ENCODE measurements around the gene HDLBP. TPM values are rescaled to one million over a fixed set of nuclear protein-coding genes. Genes with fewer than 3 reads are reported as not detected.
A peak's percentile ranks its signal among the peaks of the same experiment; 100 is the strongest.
"Not testable (repeated sequence)": the region's sequence is repeated elsewhere in the genome, so short reads cannot be mapped to it uniquely, and the experiment has no call there.

HDLBP gene
- total RNA-seq, 1 donor from 2014 or later, result 159 TPM

DNA sequence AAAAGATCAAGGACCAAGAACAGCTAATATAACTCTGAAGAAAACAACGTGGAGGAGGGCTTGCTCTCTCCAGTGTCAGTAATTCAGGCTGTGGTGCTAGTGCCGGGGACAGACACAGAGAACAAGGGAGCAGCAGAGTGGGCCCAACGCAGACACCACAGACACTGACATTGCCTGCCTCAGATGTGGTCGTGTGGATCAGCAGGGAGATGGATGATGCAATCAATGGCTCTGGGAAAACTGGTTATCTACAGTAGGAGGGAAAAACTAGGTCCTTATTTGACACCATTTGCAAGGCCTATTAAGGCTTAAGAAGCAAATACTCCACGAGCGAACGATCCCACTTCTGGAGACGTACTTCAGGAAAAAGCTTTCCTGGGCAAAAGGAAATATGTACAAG is 36.1 kb downstream of the HDLBP start:
- no peak for FAIRE-seq

DNA sequence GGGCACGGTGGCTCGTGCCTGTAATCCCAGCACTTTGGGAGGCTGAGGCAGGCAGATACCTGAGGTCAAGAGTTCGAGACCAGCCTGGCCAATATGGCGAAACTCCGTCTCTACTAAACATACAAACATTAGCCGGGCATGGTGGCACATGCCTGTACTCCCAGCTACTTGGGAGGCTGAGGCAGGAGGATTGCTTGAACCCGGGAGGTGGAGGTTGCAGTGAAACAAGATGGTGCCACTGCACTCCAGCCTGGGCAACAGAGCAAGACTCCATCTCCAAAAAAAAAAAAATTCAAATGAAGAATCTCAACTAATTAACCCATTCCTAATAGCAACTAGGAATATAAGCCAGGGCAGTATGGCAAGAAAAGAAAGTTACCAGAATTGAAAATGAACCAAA is 37.2 kb downstream of the HDLBP start:
- FAIRE-seq, result not testable (repeated sequence)

More for the DNA sequence above, 36.1 kb downstream of the HDLBP start:
- no peak for DNase-seq (ENCODE audit: low spot score in 2 of 2)

GRCh38 chr2:241275910-241276309 is 39.6 kb downstream of the HDLBP start:
- FAIRE-seq, result no peak
- no peak for DNase-seq (ENCODE audit: low spot score in 2 of 2)

More for the DNA sequence above, 37.2 kb downstream of the HDLBP start:
- DNase-seq (ENCODE audit: low spot score in 2 of 2), result not testable (repeated sequence)

- DNase-seq (ENCODE audit: low spot score in 2 of 2) (no peak), FAIRE-seq (no peak)
Measured at GRCh38 chr2:241275504-241275903, 40.0 kb downstream of the HDLBP start.

DNA sequence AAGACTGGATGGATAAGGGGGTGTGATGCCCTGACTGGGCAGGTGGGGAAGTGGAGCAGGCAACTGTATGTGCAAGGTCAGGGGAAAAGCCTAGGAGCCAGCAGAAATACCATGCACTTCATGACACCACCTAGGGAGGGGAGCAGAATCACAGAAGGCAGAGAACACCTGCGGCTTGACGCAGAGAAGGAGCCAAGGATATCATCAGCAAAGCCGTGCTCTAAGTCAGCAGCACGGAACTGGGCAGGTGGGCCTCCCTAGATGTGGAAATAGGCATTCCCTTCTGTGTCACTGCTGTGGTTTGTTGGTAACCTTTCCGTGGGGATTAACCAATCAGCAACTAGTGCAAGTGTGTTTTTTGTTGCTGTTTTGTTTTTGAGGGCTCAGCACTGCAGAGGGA is 41.3 kb downstream of the HDLBP start:
- DNase-seq (ENCODE audit: low spot score in 2 of 2), result no peak
- no peak for FAIRE-seq

DNA sequence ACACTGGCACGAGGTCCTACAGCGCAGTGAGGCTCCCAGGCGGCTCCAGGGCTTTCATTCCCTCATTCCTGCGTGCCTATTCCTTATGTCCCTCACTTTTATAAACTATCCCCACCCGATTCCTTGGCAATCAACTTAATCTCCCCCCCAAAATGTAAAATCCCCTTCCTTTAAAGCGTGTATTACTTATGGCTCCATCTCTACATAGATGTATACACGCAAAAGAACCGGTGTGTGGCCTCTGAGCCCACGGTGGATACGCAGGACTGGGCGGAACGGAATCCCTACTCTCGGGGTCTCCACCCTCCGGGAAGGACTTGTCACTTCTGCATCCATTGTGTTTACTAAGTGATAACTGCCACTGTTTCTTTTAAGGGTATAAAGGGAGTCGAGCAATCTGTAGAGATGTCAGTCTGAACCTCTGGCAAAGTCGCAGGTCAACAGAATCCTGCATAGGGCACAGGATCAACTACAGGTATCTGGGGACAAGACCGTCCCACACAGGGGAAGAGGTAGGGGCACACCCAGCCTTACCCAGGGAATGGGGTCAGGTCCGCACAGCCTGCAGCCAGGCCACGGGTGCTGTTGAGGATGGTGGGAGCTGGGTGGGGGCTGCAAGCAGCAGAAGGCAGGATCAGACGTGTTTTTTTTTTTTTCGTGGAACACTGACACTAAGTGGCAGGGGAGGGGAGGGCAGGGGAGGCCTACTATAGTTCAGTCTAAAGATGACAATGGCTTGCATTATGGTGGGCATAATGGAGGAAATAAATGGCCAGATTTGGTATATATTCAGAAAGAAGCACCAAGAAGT is 42.1 kb downstream of the HDLBP start:
- no peak for DNase-seq (ENCODE audit: low spot score in 2 of 2)
- no peak for FAIRE-seq

DNA sequence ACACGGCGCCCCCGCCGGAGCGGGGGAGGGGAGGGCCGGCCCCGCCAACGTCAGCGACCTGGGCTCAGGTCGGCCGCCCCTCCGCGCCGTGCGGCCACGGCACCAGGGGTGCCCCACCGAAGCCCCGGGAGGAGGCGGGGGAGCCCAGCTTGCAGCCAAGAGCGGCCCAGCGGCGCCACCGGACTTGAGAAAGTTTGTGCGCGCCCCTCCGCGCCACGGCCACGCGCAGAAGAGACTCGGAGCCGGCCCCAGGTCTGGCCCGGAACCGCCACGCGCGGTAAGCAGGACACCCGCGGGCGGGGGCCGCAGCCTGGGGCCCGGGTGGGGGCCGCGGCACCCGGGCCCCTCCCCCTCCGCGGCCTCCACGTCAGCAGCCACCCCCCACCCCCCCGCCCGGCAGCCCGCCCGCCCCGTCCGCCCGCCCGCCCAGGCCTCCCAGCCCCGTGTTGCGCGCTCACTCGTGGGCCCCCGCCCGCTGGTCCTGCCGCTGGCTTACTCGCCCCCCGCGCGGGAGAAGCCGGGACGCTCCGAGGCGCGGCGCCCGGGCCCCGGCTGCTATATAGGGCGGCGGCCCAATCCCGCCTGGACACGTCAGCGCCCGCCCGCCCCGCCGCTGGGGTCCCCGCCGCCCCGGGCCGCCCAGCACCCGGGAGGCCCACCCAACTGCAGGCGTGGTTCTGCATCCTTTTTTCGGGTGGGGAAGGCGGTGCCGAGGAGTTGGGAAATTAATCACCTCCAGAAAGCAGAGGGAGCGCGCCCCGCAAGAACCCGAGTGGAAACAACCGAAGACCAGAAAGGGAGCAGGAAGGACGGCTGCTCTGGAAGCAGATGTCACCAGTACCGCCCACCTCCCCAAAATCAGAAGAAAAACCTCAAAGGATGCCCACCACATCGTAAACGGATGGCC is 42.9 kb downstream of the HDLBP start:
- FAIRE-seq (no peak), DNase-seq (ENCODE audit: low spot score in 2 of 2) (peak; percentile 75 to 79)

DNA sequence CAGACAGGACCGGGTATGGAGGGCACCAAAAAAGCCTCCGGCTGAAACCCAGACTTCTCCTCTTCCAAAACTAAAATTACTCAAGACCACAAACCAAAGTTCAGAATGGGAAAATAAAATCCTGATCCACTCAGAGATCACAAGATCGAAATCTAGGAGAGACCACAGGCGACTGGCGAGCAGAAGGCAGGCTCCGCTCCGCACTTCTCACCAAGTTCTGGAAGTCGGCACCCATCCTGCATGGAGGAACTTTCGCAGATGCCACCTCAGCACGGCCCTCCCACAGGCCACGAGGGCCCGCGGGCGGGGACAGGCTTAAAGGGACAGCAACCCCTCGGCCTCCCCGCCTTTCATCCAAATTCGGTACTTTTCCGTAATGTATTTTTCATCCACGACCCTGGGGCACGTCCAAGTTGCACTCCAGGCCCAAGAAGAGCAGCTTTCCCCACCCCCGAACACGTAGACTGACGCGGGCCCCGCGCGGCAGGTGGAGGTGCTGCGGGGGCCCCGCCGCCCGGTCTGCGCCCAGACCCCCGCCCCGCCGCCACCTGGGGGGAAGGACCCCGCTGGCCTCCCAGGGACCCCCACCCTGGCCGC is 43.7 kb downstream of the HDLBP start:
- DNase-seq (ENCODE audit: low spot score in 2 of 2) (peak; percentile 70 to 71), FAIRE-seq (no peak)

DNA sequence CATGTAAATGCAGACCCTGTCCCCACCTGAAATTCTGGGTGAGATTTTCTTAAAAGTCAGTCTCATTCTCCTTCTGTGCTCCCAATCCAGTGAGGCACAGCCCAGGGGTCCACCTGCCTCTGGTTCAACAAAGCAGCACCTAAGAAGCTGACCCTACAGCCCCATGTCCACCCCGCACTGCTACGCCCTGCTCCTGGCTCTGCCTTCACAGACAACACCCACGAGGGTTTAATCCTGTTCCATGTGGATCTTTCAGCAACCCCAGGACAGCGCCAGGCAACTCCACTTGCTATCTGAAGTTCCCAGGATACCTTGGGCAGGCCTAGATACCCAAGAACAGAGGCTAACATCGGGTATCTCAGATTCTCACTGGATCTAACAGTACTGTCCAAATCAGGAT is 44.9 kb downstream of the HDLBP start:
- FAIRE-seq (no peak), DNase-seq (ENCODE audit: low spot score in 2 of 2) (no peak)

- DNase-seq (ENCODE audit: low spot score in 2 of 2) (no peak), FAIRE-seq (no peak)
Measured at GRCh38 chr2:241269707-241270520, 45.6 kb downstream of the HDLBP start.

DNA sequence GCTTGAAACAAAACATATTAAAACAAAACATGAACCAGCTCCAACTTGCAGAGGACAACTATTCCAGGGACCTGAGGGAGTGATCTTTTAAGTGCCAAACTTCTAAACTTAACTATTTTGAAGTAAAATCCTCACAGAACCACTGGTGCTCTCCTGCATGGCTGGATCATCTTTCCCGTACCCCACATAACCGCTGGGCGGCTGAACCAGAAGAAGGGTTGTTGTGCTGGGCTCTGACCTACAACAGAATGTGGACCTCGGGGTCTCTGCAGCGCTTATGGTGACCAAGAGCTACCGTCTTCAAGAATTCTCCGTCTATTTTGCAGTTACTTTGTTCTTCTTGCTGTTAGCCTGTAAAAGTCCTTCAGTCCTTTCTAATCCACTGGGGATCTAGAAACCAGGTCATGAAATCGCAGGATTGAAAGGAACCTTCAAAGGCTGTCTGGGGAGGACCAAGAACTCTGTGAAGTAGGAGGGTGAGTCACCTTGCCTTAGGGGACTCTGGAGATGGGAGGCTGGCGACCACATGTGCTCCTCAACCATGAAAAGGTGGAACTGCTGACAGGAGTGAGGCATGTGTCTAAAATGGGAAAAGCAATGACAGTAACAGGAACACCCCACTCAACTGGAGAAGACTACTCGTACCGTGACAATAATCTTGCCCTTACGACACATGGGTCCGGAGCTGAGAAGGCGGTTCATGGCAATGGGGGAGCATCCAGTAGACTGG is 46.6 kb downstream of the HDLBP start:
- no peak for FAIRE-seq
- DNase-seq (ENCODE audit: low spot score in 2 of 2), result no peak

- DNase-seq (ENCODE audit: low spot score in 2 of 2), result no peak
Measured at GRCh38 chr2:241268306-241268705, 47.2 kb downstream of the HDLBP start.

GRCh38 chr2:241267249-241268067 is 48.0 kb downstream of the HDLBP start:
- FAIRE-seq (no peak), DNase-seq (ENCODE audit: low spot score in 2 of 2) (no peak)

More at GRCh38 chr2:241268306-241268705, 47.2 kb downstream of the HDLBP start:
- FAIRE-seq, result no peak

- DNase-seq (ENCODE audit: low spot score in 2 of 2) (no peak), FAIRE-seq (no peak)
Measured at GRCh38 chr2:241265506-241265905, 50.0 kb downstream of the HDLBP start.

DNA sequence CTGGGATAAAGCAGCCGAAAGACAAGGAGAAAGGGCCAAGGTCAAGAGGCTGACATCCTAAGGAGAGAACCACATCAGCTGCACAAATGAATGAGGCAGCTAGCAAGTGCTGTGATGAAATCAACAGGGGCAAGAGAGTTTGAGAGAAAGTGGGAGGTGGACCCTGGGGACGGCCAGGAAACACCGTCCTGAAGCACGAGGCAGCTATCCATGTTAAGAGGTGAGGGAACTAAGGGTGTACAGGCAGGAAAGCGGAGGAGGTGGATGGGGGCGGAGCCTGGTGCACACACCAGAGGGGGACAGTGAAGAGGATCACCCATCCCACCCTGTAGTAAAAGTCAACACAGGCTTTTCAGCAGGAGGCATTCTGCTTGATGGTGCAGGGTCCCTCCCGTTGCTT is 52.4 kb downstream of the HDLBP start:
- FAIRE-seq (no peak), DNase-seq (ENCODE audit: low spot score in 2 of 2) (no peak)

DNA sequence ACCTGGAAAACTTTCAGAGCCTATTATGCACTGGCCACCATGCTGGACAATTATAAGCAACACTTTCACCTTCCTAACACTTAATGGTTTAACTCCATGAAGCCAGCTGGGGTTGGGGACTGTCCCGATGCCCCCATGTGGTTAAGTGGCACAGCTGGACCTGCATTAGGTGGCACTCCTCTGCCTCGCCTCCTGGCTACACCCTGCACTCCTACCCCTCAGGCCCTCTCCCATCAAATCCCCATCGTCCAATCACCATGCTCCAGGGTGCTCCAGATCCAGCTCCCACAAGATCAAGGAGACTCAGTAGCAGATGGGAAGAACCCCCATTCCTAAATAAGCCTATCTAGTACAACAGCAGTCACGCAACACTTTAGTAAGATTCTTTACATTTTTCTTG is 53.8 kb downstream of the HDLBP start:
- DNase-seq (ENCODE audit: low spot score in 2 of 2) (no peak), FAIRE-seq (no peak)

- FAIRE-seq (no peak), DNase-seq (ENCODE audit: low spot score in 2 of 2) (no peak)
Measured at GRCh38 chr2:241260911-241261310, 54.6 kb downstream of the HDLBP start.

DNA sequence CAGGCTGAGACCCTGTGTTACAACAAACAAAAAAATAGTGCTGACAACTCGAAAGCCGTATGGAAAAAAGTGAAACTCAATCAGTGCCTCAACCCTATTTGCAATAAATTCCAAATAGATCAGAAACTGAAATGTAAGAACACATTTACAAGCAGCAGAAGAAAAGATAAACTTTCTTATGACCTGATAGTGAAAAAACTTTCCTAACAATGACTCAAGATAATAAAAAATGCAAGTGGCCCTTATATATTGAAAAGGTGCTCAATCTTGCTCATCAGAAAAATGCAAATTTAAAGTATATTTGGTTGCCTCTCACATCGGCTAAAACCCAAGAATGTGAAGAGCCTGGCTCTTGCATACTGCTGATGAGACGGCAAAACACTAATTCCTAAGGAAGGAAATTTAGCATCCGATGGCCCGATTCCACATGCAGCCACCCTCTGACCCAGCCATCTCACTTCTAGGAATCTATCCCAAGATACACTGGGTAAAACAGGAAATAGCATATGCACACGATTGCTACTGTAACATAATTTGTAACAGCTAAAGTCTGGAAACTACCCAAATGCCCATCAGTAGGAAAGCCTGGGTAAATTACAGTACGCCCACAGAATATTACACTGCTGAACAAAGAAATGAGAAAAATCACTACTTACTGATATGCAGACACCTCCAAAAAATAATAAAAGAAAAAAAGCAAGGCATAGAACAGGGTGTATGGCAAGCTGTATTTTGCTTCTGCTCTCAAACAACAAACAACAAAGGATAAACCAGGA is 56.8 kb downstream of the HDLBP start:
- DNase-seq (ENCODE audit: low spot score in 2 of 2) (no peak), FAIRE-seq (no peak)
